Sigmoid colon (tissue), 4 donors: Measurements from ENCODE around the gene MICAL2.

ENCODE experiments used
- POLR2AphosphoS5 ChIP-seq, 4 donors: sonication (generic); formaldehyde crosslinking; IDR thresholded peaks; one replicate each; pipeline ENCODE4 v1.6.1; 2017; ENCODE audit warnings: antibody characterized with exemption in 4 of 4
- TF ChIP-seq, protein P1 (sequence below), 4 experiments: fragments of 450-650 bp in 3 of 4; fragments of 200-600 bp in 1 of 4; IDR thresholded peaks; one replicate each; pipeline ENCODE4 v1.5.1; 2016 to 2019; ENCODE audit warnings: antibody characterized with exemption in 4 of 4, mild to moderate bottlenecking in 3 of 4, moderate library complexity in 2 of 4

- TF ChIP-seq, protein P1, sequence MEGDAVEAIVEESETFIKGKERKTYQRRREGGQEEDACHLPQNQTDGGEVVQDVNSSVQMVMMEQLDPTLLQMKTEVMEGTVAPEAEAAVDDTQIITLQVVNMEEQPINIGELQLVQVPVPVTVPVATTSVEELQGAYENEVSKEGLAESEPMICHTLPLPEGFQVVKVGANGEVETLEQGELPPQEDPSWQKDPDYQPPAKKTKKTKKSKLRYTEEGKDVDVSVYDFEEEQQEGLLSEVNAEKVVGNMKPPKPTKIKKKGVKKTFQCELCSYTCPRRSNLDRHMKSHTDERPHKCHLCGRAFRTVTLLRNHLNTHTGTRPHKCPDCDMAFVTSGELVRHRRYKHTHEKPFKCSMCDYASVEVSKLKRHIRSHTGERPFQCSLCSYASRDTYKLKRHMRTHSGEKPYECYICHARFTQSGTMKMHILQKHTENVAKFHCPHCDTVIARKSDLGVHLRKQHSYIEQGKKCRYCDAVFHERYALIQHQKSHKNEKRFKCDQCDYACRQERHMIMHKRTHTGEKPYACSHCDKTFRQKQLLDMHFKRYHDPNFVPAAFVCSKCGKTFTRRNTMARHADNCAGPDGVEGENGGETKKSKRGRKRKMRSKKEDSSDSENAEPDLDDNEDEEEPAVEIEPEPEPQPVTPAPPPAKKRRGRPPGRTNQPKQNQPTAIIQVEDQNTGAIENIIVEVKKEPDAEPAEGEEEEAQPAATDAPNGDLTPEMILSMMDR (IDR thresholded peaks at IDR 0.05) = no peak
- TF ChIP-seq POLR2AphosphoS5 (IDR thresholded peaks at IDR 0.05) = no peak
Observed at GRCh38 chr11:12090761-12091258, 19.6 kb upstream of the MICAL2 start.
